Measurements from ENCODE around the gene ELP5. TPM values are rescaled to one million over a fixed set of nuclear protein-coding genes. Genes with fewer than 3 reads are reported as not detected.

Gene ELP5
- polyA plus RNA-seq, 6 donors from 2014 or later: 54.2 to 94.8 (median 80.6) TPM

Other genes with a start within 250 kb of the ELP5 start
- 100 to 1,000 TPM; 678 to 895 (median 858) TPM for gene RNASEK, start 239.6 kb upstream of the ELP5 start, polyA plus RNA-seq (ENCODE audit: low read depth in 6 of 6)
- gene BCL6B, start 229.2 kb upstream of the ELP5 start, polyA plus RNA-seq (ENCODE audit: low read depth in 6 of 6): under 1 TPM in 3 of 6 donors, not detected in 3; 0.21 to 0.36 (median 0.29) TPM
- 1 to 10 TPM in 5 of 6 donors, under 1 TPM in 1; 0.66 to 3.0 (median 2.4) TPM for gene SLC16A13, start 216.2 kb upstream of the ELP5 start, polyA plus RNA-seq (ENCODE audit: low read depth in 6 of 6)
- gene SLC16A11, start 208.1 kb upstream of the ELP5 start, polyA plus RNA-seq (ENCODE audit: low read depth in 6 of 6): 1 to 10 TPM in 5 of 6 donors, not detected in 1; 1.8 to 3.6 (median 2.3) TPM
- under 1 TPM in 1 of 6 donors, not detected in 5; 0.82 TPM for gene CLEC10A, start 172.0 kb upstream of the ELP5 start, polyA plus RNA-seq (ENCODE audit: low read depth in 6 of 6)
- gene ASGR2, start 137.4 kb upstream of the ELP5 start, polyA plus RNA-seq (ENCODE audit: low read depth in 6 of 6): not detected
- under 1 TPM in 1 of 6 donors, not detected in 5; 0.19 TPM for gene ASGR1, start 72.8 kb upstream of the ELP5 start, polyA plus RNA-seq (ENCODE audit: low read depth in 6 of 6)
- under 1 TPM in 5 of 6 donors, not detected in 1; 0.06 to 0.29 (median 0.22) TPM for gene DLG4, start 32.4 kb upstream of the ELP5 start, polyA plus RNA-seq (ENCODE audit: low read depth in 6 of 6)
- 100 to 1,000 TPM in 1 of 6 donors, 10 to 100 TPM in 5; 63.9 to 102 (median 75.0) TPM for gene ACADVL, start 32.3 kb upstream of the ELP5 start, polyA plus RNA-seq (ENCODE audit: low read depth in 6 of 6)
- 10 to 100 TPM; 23.4 to 33.1 (median 25.5) TPM for gene DVL2, start 17.7 kb upstream of the ELP5 start, polyA plus RNA-seq (ENCODE audit: low read depth in 6 of 6)
- 10 to 100 TPM; 11.9 to 24.2 (median 20.5) TPM for gene PHF23, start 12.8 kb upstream of the ELP5 start, polyA plus RNA-seq (ENCODE audit: low read depth in 6 of 6)
- gene GABARAP, start 9.8 kb upstream of the ELP5 start, polyA plus RNA-seq (ENCODE audit: low read depth in 6 of 6): 1,000 to 10,000 TPM in 4 of 6 donors, 100 to 1,000 TPM in 2; 833 to 1,381 (median 1,181) TPM
- 10 to 100 TPM; 44.6 to 90.2 (median 53.0) TPM for gene CTDNEP1, start 481 bp upstream of the ELP5 start, polyA plus RNA-seq (ENCODE audit: low read depth in 6 of 6)
- 1 to 10 TPM in 5 of 6 donors, not detected in 1; 2.9 to 6.9 (median 4.8) TPM for gene CLDN7, start 10.3 kb downstream of the ELP5 start, polyA plus RNA-seq (ENCODE audit: low read depth in 6 of 6)
- not detected for gene SLC2A4, start 29.5 kb downstream of the ELP5 start, polyA plus RNA-seq (ENCODE audit: low read depth in 6 of 6)
- gene YBX2, start 42.4 kb downstream of the ELP5 start, polyA plus RNA-seq (ENCODE audit: low read depth in 6 of 6): not detected
- 100 to 1,000 TPM; 195 to 802 (median 516) TPM for gene EIF5A, start 55.4 kb downstream of the ELP5 start, polyA plus RNA-seq (ENCODE audit: low read depth in 6 of 6)
- 100 to 1,000 TPM; 103 to 131 (median 107) TPM for gene GPS2, start 63.1 kb downstream of the ELP5 start, polyA plus RNA-seq (ENCODE audit: low read depth in 6 of 6)
- gene NEURL4, start 77.1 kb downstream of the ELP5 start, polyA plus RNA-seq (ENCODE audit: low read depth in 6 of 6): 1 to 10 TPM in 5 of 6 donors, not detected in 1; 1.2 to 2.7 (median 1.9) TPM
- 100 to 1,000 TPM; 117 to 177 (median 155) TPM for gene ACAP1, start 84.3 kb downstream of the ELP5 start, polyA plus RNA-seq (ENCODE audit: low read depth in 6 of 6)
- gene KCTD11, start 99.9 kb downstream of the ELP5 start, polyA plus RNA-seq (ENCODE audit: low read depth in 6 of 6): 10 to 100 TPM in 2 of 6 donors, 1 to 10 TPM in 4; 3.3 to 13.2 (median 8.3) TPM
- gene TMEM95, start 102.9 kb downstream of the ELP5 start, polyA plus RNA-seq (ENCODE audit: low read depth in 6 of 6): not detected
- 1 to 10 TPM; 1.2 to 4.2 (median 2.5) TPM for gene TNK1, start 128.9 kb downstream of the ELP5 start, polyA plus RNA-seq (ENCODE audit: low read depth in 6 of 6)
- gene PLSCR3, start 142.3 kb downstream of the ELP5 start, polyA plus RNA-seq (ENCODE audit: low read depth in 6 of 6): 10 to 100 TPM; 43.1 to 73.4 (median 59.1) TPM
- 10 to 100 TPM; 73.4 to 90.2 (median 81.3) TPM for gene TMEM256, start 151.9 kb downstream of the ELP5 start, polyA plus RNA-seq (ENCODE audit: low read depth in 6 of 6)
- gene NLGN2, start 155.6 kb downstream of the ELP5 start, polyA plus RNA-seq (ENCODE audit: low read depth in 6 of 6): not detected
- not detected for gene SPEM1, start 168.1 kb downstream of the ELP5 start, polyA plus RNA-seq (ENCODE audit: low read depth in 6 of 6)
- gene SPEM2, start 173.4 kb downstream of the ELP5 start, polyA plus RNA-seq (ENCODE audit: low read depth in 6 of 6): not detected
- gene SPEM3, start 176.6 kb downstream of the ELP5 start, polyA plus RNA-seq (ENCODE audit: low read depth in 6 of 6): not detected
- 10 to 100 TPM in 5 of 6 donors, 1 to 10 TPM in 1; 9.6 to 19.8 (median 13.5) TPM for gene TMEM102, start 183.2 kb downstream of the ELP5 start, polyA plus RNA-seq (ENCODE audit: low read depth in 6 of 6)
- under 1 TPM in 1 of 6 donors, not detected in 5; 0.16 TPM for gene FGF11, start 187.3 kb downstream of the ELP5 start, polyA plus RNA-seq (ENCODE audit: low read depth in 6 of 6)
- gene CHRNB1, start 192.8 kb downstream of the ELP5 start, polyA plus RNA-seq (ENCODE audit: low read depth in 6 of 6): 10 to 100 TPM; 12.6 to 21.6 (median 15.6) TPM
- 10 to 100 TPM in 4 of 6 donors, 1 to 10 TPM in 2; 5.3 to 19.2 (median 10.5) TPM for gene ZBTB4, start 227.4 kb downstream of the ELP5 start, polyA plus RNA-seq (ENCODE audit: low read depth in 6 of 6)
- under 1 TPM in 2 of 6 donors, not detected in 4; 0.14 to 0.39 TPM for gene SLC35G6, start 229.2 kb downstream of the ELP5 start, polyA plus RNA-seq (ENCODE audit: low read depth in 6 of 6)
- 10 to 100 TPM; 13.6 to 88.9 (median 47.1) TPM for gene POLR2A, start 232.2 kb downstream of the ELP5 start, polyA plus RNA-seq (ENCODE audit: low read depth in 6 of 6)